Effector memory CD4-positive, alpha-beta T cell (primary cell): ENCODE measurements around the gene ZSCAN18.

Experiments
- DNase-seq, 3 donors: peaks; one replicate each; pipeline ENCODE4 v3.0.0-alpha.2; 2020
- H3K27ac ChIP-seq: 2 replicates; pipeline ENCODE4 v1.7.0; 2013; ENCODE audit warnings: mild to moderate bottlenecking, low read length, moderate library complexity; ENCODE audit not compliant: insufficient read depth, poor library complexity, severe bottlenecking
- H3K27me3 ChIP-seq: replicated peaks from 2 replicates; pipeline ENCODE4 v1.7.0; 2013; ENCODE audit warnings: mild to moderate bottlenecking, low read length; ENCODE audit not compliant: insufficient read depth, control insufficient read depth, poor library complexity, severe bottlenecking
- H3K36me3 ChIP-seq: 2 replicates; pipeline ENCODE4 v1.7.0; 2013; ENCODE audit warnings: mild to moderate bottlenecking, low read length, moderate library complexity; ENCODE audit not compliant: control insufficient read depth, insufficient read depth
- H3K4me1 ChIP-seq: 2 replicates; pipeline ENCODE4 v1.7.0; 2013; ENCODE audit warnings: low read length, mild to moderate bottlenecking; ENCODE audit not compliant: control insufficient read depth, insufficient read depth, poor library complexity, severe bottlenecking
- H3K4me3 ChIP-seq: 2 replicates; pipeline ENCODE4 v1.7.0; 2013; ENCODE audit warnings: low read length, low read depth, mild to moderate bottlenecking; ENCODE audit not compliant: insufficient read depth, poor library complexity, severe bottlenecking
- H3K9me3 ChIP-seq: 2 replicates; pipeline ENCODE4 v1.7.0; 2013; ENCODE audit warnings: mild to moderate bottlenecking, low read length, moderate library complexity; ENCODE audit not compliant: control insufficient read depth

ZSCAN18 gene

DNA sequence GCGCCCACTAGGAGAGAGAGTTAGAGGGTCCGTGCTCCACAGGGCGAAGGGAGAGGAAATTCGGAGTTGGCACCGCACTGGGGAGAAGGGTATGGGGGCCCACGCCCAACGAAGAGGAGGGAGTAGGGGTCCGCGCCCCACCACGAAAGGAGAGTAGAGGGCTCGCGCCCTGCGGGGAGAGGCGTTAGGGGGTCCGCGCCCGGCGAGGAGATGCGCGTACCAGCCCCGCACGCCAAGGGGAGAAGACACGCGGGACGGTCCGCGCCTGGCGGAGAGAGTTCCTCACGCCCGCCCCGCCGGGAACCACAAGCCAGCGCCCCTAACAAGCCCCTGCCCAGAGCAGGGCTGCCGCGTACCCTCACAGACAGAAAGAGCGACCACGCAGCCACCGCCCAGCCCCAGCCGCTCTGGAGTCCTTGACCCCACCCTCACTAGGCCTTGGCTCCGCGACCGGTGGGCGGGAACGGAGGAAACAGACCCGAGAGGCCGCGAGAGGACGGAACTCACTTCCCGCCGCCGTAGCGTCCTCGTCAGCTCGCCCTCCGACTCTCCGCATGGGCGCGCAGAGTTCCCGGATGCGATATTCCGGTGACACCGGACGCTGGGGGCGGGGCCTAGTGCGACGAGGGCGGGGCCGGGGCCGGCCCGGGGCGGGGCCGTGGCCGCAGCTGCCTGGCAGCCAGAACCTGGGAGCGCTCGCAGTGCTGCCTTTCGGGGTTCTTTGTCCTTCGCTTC lies 20.0 kb upstream of the ZSCAN18 start:
- Histone ChIP-seq H3K4me3 (no peak overlapping the region), H3K27me3 (no peaks in the 10 kb centered on the region), H3K36me3 (no peaks in the 10 kb centered on the region), H3K27ac (no peak overlapping the region), H3K9me3 (peaks cover 47% of the 10 kb centered on the region), H3K4me1 (no peaks in the 10 kb centered on the region)
- DNase-seq = no peak

GRCh38 chr19:58108546-58108817 lies 10.5 kb upstream of the ZSCAN18 start:
- Histone ChIP-seq H3K9me3 (peaks cover 52% of the 10 kb centered on the region), H3K27me3 (no peaks in the 10 kb centered on the region), H3K27ac (no peak overlapping the region), H3K4me1 (no peaks in the 10 kb centered on the region), H3K36me3 (no peaks in the 10 kb centered on the region), H3K4me3 (no peak overlapping the region)
- no peak for DNase-seq

DNA sequence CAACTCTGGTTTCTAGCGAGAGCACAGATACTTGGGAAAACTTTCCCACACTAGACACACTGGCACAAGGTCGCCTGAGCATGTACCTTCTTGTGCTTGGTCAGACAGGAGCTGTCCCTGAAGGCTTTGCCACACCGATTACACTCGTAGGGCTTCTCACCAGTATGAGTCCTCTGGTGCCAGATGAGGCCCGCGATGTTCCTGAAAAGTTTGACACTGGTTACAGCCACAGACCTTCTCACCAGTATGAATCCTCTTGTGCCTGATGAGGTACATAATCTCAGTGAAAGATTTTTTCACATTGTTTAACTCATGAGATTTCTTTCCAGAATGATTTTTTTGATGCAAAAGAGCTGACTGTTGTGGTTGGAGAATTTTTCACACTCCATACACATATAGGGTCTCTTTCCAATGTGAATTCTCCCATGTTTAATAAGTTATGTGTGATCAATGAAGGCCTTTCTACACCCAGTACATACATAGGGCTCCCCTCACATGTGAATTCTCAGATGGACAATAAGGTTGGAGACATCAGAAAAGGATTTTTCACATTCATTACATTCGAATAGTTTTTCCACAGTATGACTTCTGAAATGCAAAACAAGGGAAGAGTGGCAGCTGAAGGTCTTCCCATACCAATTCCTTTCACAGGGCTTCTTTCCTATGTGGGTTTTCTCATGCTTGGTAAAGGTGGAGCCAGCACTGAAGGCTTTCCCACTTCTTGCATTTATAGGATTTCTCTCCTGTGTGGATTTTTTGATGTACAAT lies 9.9 kb upstream of the ZSCAN18 start:
- no peaks in the 10 kb centered on the region for H3K36me3 ChIP-seq
- no peak for DNase-seq
- H3K4me3 ChIP-seq = no peak overlapping the region
- peaks cover 52% of the 10 kb centered on the region for H3K9me3 ChIP-seq
- no peaks in the 10 kb centered on the region for H3K4me1 ChIP-seq
- no peaks in the 10 kb centered on the region for H3K27me3 ChIP-seq
- no peak overlapping the region for H3K27ac ChIP-seq

GRCh38 chr19:58098682-58098998 lies 609 bp upstream of the ZSCAN18 start:
- peaks cover 9% of the 10 kb centered on the region for H3K9me3 ChIP-seq
- peaks cover 7% of the 10 kb centered on the region for H3K4me1 ChIP-seq
- H3K36me3 ChIP-seq = no peaks in the 10 kb centered on the region
- no peaks in the 10 kb centered on the region for H3K27me3 ChIP-seq
- peak overlapping the region; percentile 81 for H3K4me3 ChIP-seq
- DNase-seq = no peak
- H3K27ac ChIP-seq = peak overlapping the region; percentile 100

DNA sequence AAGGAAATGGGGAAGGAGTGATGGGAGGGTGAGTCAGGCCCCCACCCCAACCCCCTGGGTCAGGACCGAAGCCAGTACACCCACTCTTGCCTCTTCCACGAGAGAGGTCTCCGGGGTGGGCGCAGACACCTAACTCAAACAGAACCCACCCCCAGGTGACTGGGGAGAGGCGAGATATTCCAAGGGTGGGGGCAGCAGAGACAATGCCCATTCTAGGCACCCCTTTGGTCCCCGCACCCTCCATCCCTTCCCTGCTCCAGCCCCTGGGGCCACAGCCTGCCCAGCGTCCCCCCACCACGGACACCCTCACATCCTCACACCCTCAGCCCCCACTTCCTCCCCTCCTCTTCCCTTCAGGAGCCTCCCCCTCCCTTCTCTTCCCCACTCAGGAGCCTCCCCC lies 682 bp downstream of the ZSCAN18 start:
- Histone ChIP-seq H3K27me3 (no peaks in the 10 kb centered on the region), H3K4me1 (peaks cover 7% of the 10 kb centered on the region), H3K9me3 (peaks cover 7% of the 10 kb centered on the region), H3K4me3 (peak overlapping the region; percentile 81), H3K36me3 (no peaks in the 10 kb centered on the region), H3K27ac (peak overlapping the region; percentile 100)
- no peak for DNase-seq

GRCh38 chr19:58096884-58097283 lies 1.1 kb downstream of the ZSCAN18 start:
- H3K4me1 ChIP-seq = peaks cover 7% of the 10 kb centered on the region
- H3K36me3 ChIP-seq = no peaks in the 10 kb centered on the region
- H3K27ac ChIP-seq = no peak overlapping the region
- peak overlapping the region; percentile 81 for H3K4me3 ChIP-seq
- H3K27me3 ChIP-seq = no peaks in the 10 kb centered on the region
- peaks cover 7% of the 10 kb centered on the region for H3K9me3 ChIP-seq
- DNase-seq = no peak

DNA sequence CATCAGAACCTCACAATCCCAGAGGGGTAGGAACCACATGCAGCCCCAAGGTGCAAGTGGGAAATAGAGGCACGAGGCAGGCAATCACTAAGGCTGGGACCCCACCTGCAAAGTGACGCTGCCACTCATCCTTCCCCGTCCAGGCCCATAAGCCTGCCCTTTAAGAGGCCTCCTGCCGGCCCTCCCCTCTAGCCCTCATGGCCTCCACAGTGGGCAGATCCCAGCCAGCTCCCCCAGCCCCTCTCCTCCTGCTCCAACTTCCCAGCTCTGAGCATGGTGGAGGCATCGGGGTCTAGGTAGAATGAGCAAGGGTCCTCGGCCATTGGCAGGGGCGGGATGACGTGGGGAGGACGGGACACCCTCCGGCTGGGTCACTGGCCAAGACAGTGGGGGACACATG lies 2.7 kb downstream of the ZSCAN18 start:
- no peaks in the 10 kb centered on the region for H3K36me3 ChIP-seq
- no peaks in the 10 kb centered on the region for H3K27me3 ChIP-seq
- H3K27ac ChIP-seq = no peak overlapping the region
- H3K4me1 ChIP-seq = peaks cover 7% of the 10 kb centered on the region
- no peak overlapping the region for H3K4me3 ChIP-seq
- no peak for DNase-seq
- H3K9me3 ChIP-seq = peaks cover 7% of the 10 kb centered on the region

DNA sequence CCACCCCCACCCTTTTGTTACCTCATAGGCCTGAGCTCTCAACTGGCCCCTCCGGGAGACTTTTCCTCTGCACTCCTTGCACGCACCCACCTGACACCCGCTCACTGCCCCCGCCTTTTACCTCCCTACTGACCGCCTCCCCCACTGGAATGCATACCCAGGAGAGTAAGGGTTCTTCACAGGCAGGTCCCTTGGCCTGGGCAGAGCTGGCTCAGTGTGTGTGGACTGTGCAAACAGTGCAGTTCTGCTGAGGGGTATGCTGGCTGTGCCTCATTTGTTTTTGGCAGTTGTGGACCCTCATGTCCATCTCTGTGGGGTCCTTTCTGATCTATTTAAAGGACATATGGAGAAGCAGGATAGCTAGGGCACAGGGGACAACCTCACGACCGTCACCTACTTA lies 5.0 kb downstream of the ZSCAN18 start:
- Histone ChIP-seq H3K27ac (no peak overlapping the region), H3K4me1 (peaks cover 7% of the 10 kb centered on the region), H3K27me3 (no peaks in the 10 kb centered on the region), H3K9me3 (no peaks in the 10 kb centered on the region), H3K36me3 (peaks cover 3% of the 10 kb centered on the region), H3K4me3 (no peak overlapping the region)
- DNase-seq = no peak

GRCh38 chr19:58091251-58091995 lies 6.6 kb downstream of the ZSCAN18 start:
- Histone ChIP-seq H3K4me1 (no peaks in the 10 kb centered on the region), H3K4me3 (no peak overlapping the region), H3K9me3 (peaks cover 7% of the 10 kb centered on the region), H3K27me3 (no peaks in the 10 kb centered on the region), H3K27ac (no peak overlapping the region), H3K36me3 (peaks cover 6% of the 10 kb centered on the region)
- no peak for DNase-seq

- Histone ChIP-seq H3K27ac (no peak overlapping the region), H3K27me3 (no peaks in the 10 kb centered on the region), H3K4me3 (no peak overlapping the region), H3K4me1 (no peaks in the 10 kb centered on the region), H3K9me3 (peaks cover 14% of the 10 kb centered on the region), H3K36me3 (peaks cover 6% of the 10 kb centered on the region)
- no peak for DNase-seq
These were observed 8.2 kb downstream of the ZSCAN18 start for GRCh38 chr19:58089846-58090245.
